Neural crest cell (in vitro differentiated cells): ENCODE measurements around the gene DPH3. TPM values are rescaled to one million over a fixed set of nuclear protein-coding genes. Genes with fewer than 3 reads are reported as not detected.

Experiments
- DNase-seq: peaks from one replicate; pipeline ENCODE4 v3.0.0; 2021; ENCODE audit warnings: low read depth, mixed read lengths, low spot score
- H3K27ac Mint-ChIP-seq: one replicate; pipeline ENCODE4 v1.8.0; 2021; ENCODE audit warnings: mild to moderate bottlenecking, mixed read lengths; ENCODE audit not compliant: unreplicated experiment
- H3K27me3 Mint-ChIP-seq: 2 replicates; pipeline ENCODE4 v1.8.0; 2021; ENCODE audit warnings: low read depth, mild to moderate bottlenecking, mixed read lengths
- H3K36me3 Mint-ChIP-seq: 2 replicates; pipeline ENCODE4 v1.8.0; 2021; ENCODE audit warnings: low read depth, mild to moderate bottlenecking, mixed read lengths
- H3K4me1 Mint-ChIP-seq: 2 replicates; pipeline ENCODE4 v1.8.0; 2021; ENCODE audit warnings: mixed read lengths
- H3K4me3 Mint-ChIP-seq: one replicate; pipeline ENCODE4 v1.8.0; 2021; ENCODE audit warnings: mild to moderate bottlenecking, mixed read lengths
- H3K9me3 Mint-ChIP-seq: 2 replicates; pipeline ENCODE4 v1.8.0; 2021; ENCODE audit warnings: mixed read lengths
- total RNA-seq: library from RNA; stranded (reverse); gene quantifications from 2 replicates; pipeline ENCODE4 v1.2.1, GENCODE V29; 2021
- TF ChIP-seq, protein P1 (sequence below): fragments of 200-600 bp; sonication (generic); conservative IDR thresholded peaks from 2 replicates; pipeline ENCODE4 v1.5.0; 2021; ENCODE audit warnings: antibody characterized with exemption, mild to moderate bottlenecking

DPH3 gene
- total RNA-seq, 1 donor from 2014 or later = 31.9 TPM

GRCh38 chr3:16284633-16285032, 19.9 kb upstream of the DPH3 start:
- TF ChIP-seq, protein P1, sequence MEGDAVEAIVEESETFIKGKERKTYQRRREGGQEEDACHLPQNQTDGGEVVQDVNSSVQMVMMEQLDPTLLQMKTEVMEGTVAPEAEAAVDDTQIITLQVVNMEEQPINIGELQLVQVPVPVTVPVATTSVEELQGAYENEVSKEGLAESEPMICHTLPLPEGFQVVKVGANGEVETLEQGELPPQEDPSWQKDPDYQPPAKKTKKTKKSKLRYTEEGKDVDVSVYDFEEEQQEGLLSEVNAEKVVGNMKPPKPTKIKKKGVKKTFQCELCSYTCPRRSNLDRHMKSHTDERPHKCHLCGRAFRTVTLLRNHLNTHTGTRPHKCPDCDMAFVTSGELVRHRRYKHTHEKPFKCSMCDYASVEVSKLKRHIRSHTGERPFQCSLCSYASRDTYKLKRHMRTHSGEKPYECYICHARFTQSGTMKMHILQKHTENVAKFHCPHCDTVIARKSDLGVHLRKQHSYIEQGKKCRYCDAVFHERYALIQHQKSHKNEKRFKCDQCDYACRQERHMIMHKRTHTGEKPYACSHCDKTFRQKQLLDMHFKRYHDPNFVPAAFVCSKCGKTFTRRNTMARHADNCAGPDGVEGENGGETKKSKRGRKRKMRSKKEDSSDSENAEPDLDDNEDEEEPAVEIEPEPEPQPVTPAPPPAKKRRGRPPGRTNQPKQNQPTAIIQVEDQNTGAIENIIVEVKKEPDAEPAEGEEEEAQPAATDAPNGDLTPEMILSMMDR = no peak
- Mint-ChIP-seq H3K27me3 (no peaks in the 10 kb centered on the region), H3K4me3 (no peak overlapping the region), H3K27ac (peak overlapping the region; percentile 70), H3K9me3 (no peaks in the 10 kb centered on the region), H3K36me3 (peaks cover 5% of the 10 kb centered on the region), H3K4me1 (no peaks in the 10 kb centered on the region)
- DNase-seq = no peak

GRCh38 chr3:16280671-16281070, 15.9 kb upstream of the DPH3 start:
- Mint-ChIP-seq H3K36me3 (peaks cover 5% of the 10 kb centered on the region), H3K4me1 (no peaks in the 10 kb centered on the region), H3K4me3 (no peak overlapping the region), H3K27me3 (no peaks in the 10 kb centered on the region), H3K27ac (no peak overlapping the region), H3K9me3 (no peaks in the 10 kb centered on the region)
- TF ChIP-seq, protein P1 = no peak
- no peak for DNase-seq

GRCh38 chr3:16279010-16279801, 14.5 kb upstream of the DPH3 start:
- Mint-ChIP-seq H3K4me1 (no peaks in the 10 kb centered on the region), H3K9me3 (no peaks in the 10 kb centered on the region), H3K4me3 (no peak overlapping the region), H3K36me3 (peaks cover 5% of the 10 kb centered on the region), H3K27me3 (no peaks in the 10 kb centered on the region), H3K27ac (no peak overlapping the region)
- no peak for DNase-seq
- TF ChIP-seq, protein P1 = no peak

- no peak overlapping the region for H3K27ac Mint-ChIP-seq
- no peaks in the 10 kb centered on the region for H3K4me1 Mint-ChIP-seq
- no peaks in the 10 kb centered on the region for H3K9me3 Mint-ChIP-seq
- no peak for DNase-seq
- H3K4me3 Mint-ChIP-seq = no peak overlapping the region
- TF ChIP-seq, protein P1 = no peak
- H3K27me3 Mint-ChIP-seq = no peaks in the 10 kb centered on the region
- H3K36me3 Mint-ChIP-seq = peaks cover 4% of the 10 kb centered on the region
These were observed 12.7 kb upstream of the DPH3 start for GRCh38 chr3:16277471-16277870.

DNA sequence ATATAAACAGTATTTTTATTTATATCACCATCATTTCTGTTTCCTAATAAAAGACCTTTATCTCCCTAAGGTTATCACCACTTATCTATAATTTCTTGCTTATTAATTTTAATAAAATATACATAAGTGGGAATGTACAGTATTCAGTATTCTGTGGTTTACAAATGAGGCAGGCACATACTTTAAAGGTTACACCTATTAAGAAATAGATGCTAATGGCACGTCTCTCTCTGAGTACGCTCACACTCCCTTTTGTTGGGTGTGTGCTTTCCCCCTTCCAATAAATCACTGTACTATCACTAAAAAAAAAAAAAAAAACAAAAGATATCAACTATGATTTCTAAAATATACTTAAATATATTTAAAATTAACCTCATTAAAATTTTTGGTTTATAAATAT, 9.1 kb upstream of the DPH3 start:
- TF ChIP-seq, protein P1 = no peak
- no peak for DNase-seq
- no peak overlapping the region for H3K4me3 Mint-ChIP-seq
- H3K9me3 Mint-ChIP-seq = no peaks in the 10 kb centered on the region
- H3K27ac Mint-ChIP-seq = no peak overlapping the region
- H3K27me3 Mint-ChIP-seq = no peaks in the 10 kb centered on the region
- no peaks in the 10 kb centered on the region for H3K36me3 Mint-ChIP-seq
- H3K4me1 Mint-ChIP-seq = no peaks in the 10 kb centered on the region
